ENCODE measurements around the gene ARAP1.
A peak's percentile ranks its signal among the peaks of the same experiment; 100 is the strongest.

Gene ARAP1

GRCh38 chr11:72652873-72653630 lies 99.2 kb downstream of the ARAP1 start:
- DNase-seq, result peak; percentile 76

GRCh38 chr11:72652133-72652532 lies 100.1 kb downstream of the ARAP1 start:
- DNase-seq, result no peak

- DNase-seq, result no peak
Observed at GRCh38 chr11:72649215-72649976, 102.8 kb downstream of the ARAP1 start.

- no peak for DNase-seq
Observed at GRCh38 chr11:72648384-72649136, 103.6 kb downstream of the ARAP1 start.

GRCh38 chr11:72647882-72648281 lies 104.3 kb downstream of the ARAP1 start:
- no peak for DNase-seq

GRCh38 chr11:72646472-72646871 lies 105.7 kb downstream of the ARAP1 start:
- no peak for DNase-seq

GRCh38 chr11:72646024-72646423 lies 106.2 kb downstream of the ARAP1 start:
- DNase-seq, result no peak

- no peak for DNase-seq
Observed at GRCh38 chr11:72643547-72643946, 108.7 kb downstream of the ARAP1 start.

- DNase-seq, result peak; percentile 52
Observed at GRCh38 chr11:72642884-72643522, 109.2 kb downstream of the ARAP1 start.

- no peak for DNase-seq
Observed at GRCh38 chr11:72642043-72642883, 109.9 kb downstream of the ARAP1 start.

GRCh38 chr11:72641522-72642042 lies 110.6 kb downstream of the ARAP1 start:
- DNase-seq, result no peak

- no peak for DNase-seq
Observed at GRCh38 chr11:72639502-72640375, 112.5 kb downstream of the ARAP1 start.

- DNase-seq, result no peak
Observed at GRCh38 chr11:72637926-72638325, 114.3 kb downstream of the ARAP1 start.

GRCh38 chr11:72637198-72637597 lies 115.0 kb downstream of the ARAP1 start:
- DNase-seq, result no peak

GRCh38 chr11:72636376-72636775 lies 115.8 kb downstream of the ARAP1 start:
- DNase-seq, result no peak

- DNase-seq, result no peak
Observed at GRCh38 chr11:72635933-72636332, 116.3 kb downstream of the ARAP1 start.

- DNase-seq, result no peak
Observed at GRCh38 chr11:72635309-72635915, 116.8 kb downstream of the ARAP1 start.
